ENCODE results near the gene CTPS2.

The CTPS2 gene

DNA sequence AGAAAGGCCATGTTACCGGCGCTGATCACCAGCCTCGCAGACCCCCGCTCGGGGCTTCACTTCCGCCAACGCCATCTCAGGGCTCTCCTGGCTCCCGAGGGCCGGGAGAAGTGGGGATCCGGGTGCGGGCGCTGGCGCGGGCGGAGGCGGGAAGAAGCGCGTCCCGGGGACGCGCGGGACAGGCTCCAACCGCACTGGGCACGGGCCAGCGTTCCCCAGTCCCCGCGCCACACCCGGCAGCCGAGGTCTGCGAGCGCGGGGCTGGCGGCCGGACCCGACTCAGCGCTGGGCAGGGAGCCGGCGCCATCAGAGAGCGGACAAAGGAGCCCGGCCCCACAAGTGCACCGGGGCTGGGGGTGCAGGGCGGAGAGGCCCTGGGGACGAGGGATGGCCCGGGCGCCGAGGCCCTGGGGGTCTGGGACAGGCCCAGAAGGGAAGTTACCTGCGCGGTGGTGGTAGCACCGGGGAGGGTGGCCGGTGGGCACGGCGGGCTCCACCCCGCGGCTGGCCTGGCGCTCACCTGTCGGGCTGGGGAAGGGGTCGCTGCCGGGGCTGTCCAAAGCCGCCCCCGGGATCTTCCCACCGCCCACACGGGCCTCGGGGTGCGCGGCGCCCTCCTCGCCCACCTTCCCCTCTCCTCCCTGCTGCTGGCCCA, 449 bp downstream of the CTPS2 start:
- no peak for DNase-seq (ENCODE audit: low spot score)

DNA sequence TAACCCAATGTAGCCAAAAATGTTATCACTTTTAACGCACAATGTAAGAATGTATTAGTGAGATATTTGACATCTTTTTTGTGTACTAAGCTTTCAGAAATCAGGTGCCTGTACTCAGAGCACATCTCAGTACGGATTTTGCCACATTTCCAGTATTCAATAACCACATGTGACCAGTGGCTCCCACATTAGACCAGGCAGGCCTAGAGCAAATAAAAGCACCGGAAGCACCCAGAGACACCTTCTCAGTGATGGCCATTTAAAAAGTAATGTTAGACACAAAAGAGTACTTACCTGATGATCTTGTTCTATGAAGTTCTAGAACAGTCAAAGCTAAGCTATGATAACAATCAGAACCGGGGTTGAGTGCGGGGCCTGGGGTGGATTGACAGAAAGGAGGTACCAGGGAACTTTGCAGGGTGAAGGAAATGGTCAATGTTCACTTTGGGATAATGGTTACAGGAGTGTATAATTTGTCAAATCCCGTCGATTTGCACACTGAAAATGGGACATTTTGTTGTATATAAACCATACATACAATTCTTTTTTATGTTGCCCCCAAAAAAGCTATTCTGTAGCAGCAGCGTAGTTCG, 1.2 kb downstream of the CTPS2 start:
- no peak for DNase-seq (ENCODE audit: low spot score)

DNA sequence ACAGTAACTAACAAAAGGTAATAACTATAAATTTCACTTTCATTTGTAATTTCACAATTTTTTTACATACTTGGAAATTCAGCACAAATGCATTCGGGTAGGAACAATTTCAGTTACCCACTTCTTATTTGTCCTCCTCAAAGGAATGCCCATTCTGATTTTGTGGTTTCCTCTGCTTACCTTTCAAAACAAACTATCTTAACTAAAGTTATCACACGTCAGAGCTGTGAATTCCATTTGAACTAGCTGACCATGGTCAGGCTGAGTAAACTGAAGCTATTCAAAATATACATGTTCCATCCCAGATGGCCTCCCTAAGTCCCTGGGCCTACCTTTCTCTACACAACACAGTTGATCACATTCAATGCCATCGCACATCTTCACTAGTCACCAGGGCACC, 4.5 kb downstream of the CTPS2 start:
- DNase-seq (ENCODE audit: low spot score), result no peak

DNA sequence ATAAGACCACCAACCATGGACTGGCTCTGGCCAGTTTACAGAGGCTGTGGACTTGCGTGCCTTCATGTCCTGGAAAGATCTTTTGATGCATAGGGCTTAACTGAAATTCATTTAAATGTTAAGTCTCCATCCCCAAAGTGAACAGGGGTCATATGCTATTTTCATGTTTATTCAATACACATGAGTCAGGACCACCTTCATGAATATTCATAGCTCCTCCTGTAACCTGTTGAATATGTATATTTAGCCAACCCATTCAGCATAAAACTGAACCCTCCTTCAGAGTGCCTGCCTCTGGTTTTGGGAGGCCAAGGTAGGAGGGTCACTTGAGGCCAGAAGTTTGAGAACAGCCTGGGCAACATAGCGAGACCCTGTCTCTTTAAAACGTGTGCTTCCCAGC, 7.1 kb downstream of the CTPS2 start:
- DNase-seq (ENCODE audit: low spot score), result no peak

DNA sequence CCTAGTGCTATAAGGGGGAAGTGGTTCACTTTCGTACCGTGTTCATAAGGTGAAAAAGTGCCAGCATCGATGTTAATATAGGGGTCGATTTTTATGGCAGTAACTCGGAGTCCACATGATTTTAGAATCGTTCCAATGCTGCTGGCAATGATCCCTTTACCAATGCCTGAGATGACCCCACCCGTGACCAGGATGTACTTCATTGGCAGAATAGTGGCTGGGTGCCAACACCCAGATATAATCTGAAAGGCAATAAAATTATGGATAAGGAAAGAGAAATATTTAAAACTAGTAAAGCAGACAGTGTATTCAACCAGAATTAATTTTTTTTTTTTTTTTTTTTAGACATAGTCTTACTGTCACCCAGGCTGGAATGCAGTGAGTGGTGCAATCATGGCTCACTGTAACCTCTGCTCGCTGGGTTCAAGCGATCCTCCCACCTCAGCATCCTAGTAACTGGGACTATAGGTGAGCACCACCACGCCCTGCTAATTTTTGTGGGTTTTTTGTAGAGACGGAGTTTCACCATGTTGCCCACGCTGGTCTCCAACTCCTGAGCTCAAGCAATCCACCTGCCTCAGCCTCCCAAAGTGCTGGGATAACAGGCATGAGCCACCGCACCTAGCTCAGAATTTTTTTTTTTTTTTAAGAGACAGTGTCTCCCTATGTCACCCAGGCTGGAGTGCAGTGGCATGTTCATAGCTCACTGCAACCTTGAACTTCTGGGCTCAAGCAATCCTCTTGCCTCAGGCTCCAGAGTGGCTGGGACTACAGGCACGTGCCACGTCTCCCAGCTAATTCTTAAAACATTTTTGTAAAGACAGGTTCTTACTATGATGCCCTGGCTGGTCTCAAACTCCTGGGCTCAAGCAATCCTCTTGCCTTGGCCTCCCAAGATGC, 9.5 kb downstream of the CTPS2 start:
- DNase-seq (ENCODE audit: low spot score), result no peak

DNA sequence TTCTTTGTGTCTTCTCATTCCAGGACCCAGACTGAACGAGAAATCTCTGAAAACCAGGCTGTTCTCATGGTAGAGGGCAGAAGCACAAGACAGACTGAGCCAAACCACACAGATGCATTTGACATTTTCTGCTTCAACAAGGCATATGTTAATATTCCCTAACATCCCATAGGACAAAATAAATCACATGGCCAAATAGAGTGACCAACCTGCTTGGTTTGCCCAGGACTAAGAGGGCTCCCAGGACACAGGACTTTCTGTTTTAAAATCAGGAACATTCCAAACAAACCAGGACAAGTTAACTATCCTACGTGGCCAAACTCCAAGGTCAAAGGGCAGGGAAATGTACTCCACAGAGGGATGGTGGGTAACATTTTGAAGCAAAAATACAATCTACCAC, 11.7 kb downstream of the CTPS2 start:
- DNase-seq (ENCODE audit: low spot score), result no peak

DNA sequence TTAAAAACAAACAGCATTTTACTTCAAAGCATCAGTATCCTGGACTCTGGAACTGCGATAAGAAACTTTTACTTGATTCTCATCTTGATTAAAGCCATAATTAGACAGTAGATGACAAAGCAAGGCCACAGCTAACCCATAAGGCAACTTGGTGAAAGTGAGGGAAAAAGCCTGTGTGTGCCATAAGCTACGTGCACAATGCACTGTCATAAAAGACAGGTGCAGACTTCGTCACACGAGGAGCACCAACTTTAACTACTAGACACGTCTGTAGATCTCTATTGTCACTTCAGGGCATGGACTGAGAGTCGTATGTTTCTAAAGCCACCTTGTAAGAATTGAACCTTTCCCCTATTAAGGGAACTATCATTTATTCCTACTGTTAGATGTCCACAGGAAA, 13.1 kb downstream of the CTPS2 start:
- no peak for DNase-seq (ENCODE audit: low spot score)

DNA sequence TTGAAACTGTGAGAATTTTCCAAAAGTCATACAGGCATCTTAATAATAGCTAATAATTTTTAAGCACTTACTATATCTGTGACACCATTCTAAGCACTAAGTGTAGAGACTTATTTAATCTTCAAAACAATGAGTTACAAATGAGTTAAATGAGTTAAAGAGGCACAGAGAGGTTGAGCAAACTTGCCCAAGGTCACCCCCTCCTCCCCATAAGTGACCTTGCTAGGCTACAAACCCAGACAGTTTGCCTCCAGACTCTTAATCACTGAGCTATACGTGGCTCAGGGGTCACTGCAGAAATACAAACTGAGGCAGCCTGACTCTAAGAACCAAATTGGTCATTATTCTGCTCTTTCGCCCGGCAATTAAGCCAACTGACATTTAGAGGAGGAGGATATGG, 15.5 kb downstream of the CTPS2 start:
- DNase-seq (ENCODE audit: low spot score), result no peak

DNA sequence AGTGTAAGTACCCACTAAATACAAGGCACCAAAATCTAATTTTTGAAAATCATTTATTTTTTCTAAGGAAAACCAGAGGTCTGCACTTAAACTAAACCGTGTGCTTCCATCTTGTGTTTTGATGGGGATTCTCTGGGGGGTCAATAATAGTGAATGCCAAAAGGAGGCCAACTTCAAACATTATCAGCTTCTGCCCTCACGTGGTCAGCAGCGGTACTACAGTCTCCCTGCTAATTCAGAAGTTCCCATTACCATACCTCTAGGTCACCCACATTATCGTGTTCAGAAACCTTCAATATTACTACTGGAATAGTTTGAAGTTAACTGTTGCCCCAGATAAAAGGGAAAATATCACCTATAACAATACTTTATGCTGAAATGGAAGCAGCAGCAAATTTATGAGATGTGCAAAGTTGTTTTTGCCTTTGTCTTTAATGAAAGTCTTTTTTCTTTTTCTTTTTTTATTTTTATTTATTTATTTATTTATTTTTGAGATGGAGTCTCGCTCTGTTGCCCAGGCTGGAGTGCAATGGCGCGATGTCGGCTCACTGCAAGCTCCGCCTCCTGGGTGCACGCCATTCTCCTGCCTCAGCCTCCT, 17.3 kb downstream of the CTPS2 start:
- DNase-seq (ENCODE audit: low spot score), result peak; percentile 66

DNA sequence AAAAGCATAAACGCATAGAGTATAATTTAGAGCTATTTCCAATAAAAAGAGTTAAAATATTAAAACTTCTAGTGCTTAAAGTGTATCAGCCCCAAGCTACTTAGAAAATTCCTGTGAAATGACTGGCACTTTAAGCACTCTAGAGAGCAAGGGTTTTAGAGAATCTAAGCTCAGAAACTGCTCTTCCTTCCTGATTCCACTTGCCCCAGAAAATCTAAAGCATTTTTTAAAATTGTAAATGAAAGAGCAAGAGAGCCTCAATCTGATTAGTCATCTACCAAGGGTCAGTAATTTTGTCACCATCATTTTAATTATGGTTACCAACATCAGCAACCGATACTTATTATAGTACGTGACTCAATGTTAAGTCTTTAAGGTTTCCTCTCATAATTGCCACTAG, 25.0 kb downstream of the CTPS2 start:
- DNase-seq (ENCODE audit: low spot score), result no peak

DNA sequence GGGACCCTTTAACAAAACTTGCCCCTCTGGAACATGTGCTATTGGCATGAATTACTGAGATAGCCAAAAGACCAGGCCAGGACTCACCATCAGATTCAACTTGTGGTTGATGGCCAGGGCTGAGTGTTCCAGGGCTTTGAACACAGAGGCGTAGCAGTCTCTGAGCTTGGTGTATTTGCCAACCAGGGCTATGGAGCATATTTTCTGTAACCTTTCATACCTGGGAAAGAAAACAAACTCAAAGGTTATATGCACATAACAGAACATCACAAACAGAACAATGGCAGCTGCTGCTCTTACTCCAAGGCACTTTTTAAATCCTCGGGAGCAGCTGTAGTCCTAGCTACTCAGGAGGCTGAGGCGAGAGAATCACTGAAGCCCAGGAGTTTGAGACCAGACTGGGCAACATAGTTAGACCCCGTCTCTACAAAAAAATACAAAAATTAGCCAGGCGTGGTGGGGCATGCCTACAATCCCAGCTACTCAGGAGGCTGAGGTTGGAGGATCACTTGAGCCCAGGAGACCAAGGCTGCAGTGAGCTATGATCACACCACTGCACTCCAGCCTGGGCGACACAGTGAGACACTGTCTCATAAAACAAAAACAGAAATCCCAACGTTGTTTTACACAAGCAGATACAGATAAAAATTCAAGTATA, 29.3 kb downstream of the CTPS2 start:
- DNase-seq (ENCODE audit: low spot score), result no peak

DNA sequence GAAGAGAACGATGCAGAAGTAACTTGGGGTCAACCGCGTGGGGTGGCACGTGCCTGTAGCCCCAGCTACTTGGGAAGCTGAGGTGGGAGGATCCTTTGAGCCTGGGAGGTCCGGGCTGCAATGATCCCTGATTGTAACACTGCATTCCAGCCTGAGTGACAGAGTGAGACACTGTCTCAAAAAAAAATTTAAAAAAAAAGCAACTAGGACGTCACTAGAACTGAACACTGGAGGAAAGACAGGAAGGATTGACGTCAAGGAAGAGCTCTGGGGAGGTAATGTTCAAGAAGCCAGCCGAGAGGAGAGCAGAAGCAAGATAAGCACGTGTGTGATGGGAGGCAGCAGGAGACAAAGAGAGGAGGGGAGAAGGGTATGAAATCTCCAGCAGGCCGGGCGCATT, 33.8 kb downstream of the CTPS2 start:
- no peak for DNase-seq (ENCODE audit: low spot score)

DNA sequence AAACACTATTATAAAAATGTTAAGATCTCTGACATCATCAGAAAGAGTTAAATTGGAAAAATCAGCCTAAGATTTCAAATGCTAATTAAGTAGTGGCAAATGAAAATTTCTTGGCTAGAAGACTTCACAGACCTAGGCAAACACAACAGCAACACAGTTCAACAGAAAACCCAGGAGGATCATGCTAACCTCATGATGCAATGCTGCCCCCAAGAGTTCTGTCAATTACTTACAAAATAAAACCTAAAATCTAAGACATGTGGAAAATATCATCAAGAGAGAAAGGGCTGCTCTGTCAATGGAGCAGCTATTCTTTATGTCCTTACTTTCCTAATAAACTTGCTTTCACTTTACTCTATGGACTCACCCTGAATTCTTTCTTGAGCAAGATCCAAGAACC, 41.5 kb downstream of the CTPS2 start:
- DNase-seq (ENCODE audit: low spot score), result peak; percentile 53

DNA sequence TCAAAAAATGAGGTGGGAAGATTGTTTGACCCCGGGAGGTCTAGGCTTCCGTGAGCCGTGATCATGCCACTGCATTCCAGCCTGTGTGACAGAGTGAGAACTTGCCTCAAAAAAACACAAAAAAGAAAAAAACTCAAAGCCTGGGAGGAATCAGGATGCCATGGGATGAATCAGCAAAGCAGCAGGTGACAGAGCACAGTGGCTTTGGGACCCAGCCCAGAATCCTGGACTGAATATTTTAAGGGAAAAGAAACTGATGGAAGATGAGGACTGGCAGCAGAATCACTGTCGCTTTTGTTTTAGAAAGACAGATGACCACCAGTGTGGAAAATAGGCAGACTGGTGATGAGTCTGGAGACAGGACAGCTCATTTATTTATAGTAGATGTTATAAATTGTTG, 45.9 kb downstream of the CTPS2 start:
- no peak for DNase-seq (ENCODE audit: low spot score)

DNA sequence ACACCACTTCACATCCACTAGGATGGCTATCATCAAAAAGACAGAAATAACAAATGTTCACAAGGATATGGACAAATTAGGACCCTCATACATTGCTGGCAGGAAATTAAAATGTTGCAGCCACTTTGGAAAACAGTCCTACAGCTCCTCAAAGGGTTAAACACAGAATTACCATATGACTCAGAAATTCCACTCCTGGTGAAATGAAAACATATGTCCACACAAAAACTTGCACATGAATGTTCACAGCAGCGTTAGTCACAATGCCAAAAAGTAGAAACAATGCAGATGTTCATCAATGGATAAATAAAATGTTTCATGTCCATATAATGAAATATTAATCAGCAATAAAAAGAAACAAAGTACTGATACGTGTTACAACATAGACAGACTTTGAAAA, 47.4 kb downstream of the CTPS2 start:
- no peak for DNase-seq (ENCODE audit: low spot score)

DNA sequence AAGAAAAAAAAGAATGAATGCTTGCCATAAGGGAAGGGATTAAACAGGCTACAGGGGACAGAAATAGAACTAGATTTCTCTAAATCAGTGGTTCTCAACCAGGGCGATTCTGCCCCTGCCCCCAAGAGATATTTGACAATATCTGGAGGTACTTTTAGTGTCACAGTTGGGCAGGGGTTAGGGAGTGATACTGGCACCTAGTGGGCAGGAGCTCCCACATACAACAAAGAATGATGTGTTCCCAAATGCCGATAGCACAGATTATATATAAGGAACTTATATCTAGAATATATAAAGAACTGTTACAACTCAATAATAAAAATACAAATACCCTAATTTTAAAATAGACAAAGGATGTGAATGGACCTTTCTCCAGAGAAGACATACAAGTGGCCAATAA, 47.8 kb downstream of the CTPS2 start:
- DNase-seq (ENCODE audit: low spot score), result peak; percentile 2

DNA sequence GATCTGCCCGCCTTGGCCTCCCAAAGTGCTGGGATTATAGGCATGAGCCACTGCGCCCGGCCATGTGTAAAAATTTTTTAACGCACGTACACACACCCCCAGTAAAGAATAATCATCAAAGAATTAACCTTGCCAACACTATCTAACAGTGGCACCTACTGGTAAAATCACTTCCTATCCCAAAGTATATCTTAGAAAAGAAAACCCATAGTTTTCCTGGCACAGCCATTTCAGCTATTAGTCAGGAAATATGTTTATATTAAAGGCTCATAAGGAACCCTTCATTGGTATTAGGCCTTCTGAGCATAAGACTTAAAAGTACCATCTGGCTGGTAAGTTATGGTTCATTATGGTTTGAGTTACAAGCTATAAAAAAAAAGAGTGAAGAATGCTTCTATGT, 48.4 kb downstream of the CTPS2 start:
- no peak for DNase-seq (ENCODE audit: low spot score)

DNA sequence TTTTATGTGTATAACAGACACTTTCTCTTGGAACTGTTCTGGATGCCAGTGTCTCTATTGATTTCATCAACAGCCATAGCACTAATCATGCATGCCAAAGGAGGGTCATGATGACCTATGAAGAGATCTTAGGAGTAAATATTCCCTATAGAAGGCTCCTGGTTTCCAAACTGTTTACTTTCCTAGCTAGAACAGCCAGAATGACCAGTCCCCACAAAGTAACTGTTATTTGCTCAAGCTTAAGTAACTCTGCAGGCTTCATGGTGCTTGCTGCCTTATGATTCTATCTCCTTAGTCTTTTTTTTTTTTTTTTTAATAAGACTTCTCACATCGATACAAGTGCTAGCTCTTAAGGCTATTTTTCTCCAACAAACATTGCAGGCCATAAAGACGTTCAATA, 50.1 kb downstream of the CTPS2 start:
- DNase-seq (ENCODE audit: low spot score), result no peak

DNA sequence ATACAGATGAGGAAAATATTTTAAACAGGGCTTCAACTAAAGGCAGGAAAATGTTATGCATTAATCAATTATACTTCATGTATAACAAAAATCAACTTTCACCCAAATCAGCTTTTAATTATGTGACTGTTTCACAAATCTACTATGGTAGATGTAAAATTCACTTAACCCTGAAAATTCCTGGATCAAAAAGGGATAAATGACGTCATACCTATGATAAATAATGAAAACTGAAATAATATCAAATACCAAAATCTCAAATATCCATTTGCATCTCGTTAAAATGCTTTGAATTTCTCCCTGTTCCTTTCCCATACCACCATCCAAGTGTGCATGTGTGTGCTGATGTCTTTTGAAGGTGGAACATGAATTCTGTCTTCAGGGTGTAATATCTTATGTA, 51.0 kb downstream of the CTPS2 start:
- DNase-seq (ENCODE audit: low spot score), result no peak

DNA sequence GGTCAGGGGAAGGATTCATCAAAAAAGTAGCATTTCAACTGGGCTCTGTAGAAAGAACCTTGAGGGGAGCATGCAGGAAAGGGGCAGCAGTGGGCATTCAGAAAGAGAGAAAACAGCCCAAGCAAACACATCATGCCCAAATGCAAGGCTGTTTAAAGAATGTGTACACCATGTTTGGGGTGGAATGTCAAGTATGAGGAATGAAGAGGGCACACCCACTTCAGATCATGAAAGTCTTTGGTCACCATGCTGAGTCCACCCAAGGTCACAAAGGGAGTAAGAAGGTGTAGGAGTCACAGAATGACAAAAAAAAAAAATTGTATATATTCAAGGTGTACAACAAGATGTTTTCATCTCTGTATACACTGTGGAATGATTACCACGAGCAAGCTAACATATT, 53.1 kb downstream of the CTPS2 start:
- DNase-seq (ENCODE audit: low spot score), result no peak

DNA sequence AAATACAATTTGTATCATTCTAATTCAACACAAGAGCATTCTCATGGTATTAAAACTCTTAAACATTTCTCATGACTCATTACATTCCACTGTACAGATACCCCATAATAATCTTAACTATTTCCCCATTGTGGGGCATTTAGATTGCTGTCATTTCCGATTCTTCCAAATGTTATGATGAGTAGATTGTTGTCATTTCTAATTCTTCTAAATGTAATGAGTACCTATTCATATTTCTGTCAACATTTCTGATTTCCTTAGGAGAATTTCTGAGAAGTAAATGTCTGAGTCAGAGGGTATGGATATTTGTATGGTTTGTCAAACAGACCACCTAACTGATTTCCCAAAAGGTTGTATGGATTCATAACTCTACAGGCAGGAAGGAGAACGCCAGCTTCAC, 54.2 kb downstream of the CTPS2 start:
- DNase-seq (ENCODE audit: low spot score), result no peak

DNA sequence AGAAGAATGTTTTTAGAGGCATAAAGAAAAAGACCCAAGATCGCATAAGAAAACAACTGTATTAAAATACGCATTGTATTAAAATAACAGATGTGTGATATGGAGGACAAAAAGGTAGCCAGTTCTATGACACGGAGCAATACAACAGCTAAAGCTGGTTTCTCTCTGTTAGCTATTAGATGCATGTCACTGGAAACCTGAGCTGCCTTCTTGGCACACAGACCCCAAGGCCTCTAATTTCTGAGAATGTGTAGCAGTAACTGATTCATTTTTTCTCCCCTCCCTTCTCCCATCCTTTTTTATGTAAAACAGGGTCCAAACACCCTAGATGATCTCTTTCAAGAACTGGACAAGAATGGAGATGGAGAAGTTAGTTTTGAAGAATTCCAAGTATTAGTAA, 58.4 kb downstream of the CTPS2 start:
- DNase-seq (ENCODE audit: low spot score), result no peak

Measured in hematopoietic multipotent progenitor cell treated with erythropoietin and hydrocortisone succinate and interleukin-3 and kit ligand, for 15 days (in vitro differentiated cells).